ENCODE measurements around the gene YWHAG. TPM values are rescaled to one million over a fixed set of nuclear protein-coding genes. Genes with fewer than 3 reads are reported as not detected.
A peak's percentile ranks its signal among the peaks of the same experiment; 100 is the strongest.
"Not testable (repeated sequence)": the region's sequence is repeated elsewhere in the genome, so short reads cannot be mapped to it uniquely, and the experiment has no call there.

Gene YWHAG
- total RNA-seq, 1 donor from 2014 or later = 223 TPM

DNA sequence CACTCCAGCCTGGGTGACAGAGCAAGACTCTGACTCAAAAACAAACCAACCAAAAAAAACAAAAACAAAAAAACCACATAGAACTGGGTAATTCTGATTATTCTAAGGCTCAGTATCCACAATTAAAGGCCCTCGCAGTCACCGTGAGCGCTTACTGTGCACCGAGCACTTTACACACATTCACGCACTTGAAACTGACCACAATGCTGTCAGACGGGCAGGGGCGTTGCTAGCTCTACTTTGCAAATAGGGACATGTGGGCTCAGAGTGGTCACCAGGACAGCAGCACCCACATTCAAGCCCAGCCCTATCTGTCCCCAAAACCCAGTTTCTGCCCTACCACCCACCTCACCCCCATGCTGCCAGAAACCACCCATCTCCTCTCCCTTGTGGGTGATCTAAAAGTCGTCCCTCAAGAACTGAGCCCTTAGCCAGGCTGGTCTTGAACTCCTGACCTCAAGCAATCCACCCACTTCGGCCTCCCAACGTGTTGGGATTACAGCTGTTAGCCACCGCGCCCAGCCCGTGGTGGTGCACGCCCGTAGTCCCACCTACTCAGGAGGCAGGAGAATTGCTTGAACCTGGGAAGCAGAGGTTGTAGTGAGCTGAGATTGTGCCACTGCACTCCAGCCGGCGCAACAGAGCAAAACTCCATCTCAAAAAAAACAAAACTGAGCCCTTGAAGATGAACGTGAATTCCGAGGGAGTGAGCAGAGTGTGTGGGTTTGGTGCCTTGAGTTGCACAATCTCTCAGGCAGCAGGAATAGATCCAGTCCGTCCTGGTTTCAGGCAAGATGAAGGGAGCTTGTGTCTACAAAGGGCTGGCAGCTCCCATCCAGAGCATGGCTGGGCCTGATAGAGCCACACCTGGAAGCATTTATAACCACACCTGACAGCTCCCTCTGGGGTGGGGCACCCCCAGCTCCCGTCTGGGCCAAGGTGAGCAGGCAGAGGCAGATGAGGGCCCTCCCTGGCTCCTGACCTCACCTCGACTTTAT, 61.7 kb downstream of the YWHAG start:
- no peaks in the 10 kb centered on the region for H3K27me3 ChIP-seq (ENCODE audit: low read depth)
- no peak overlapping the region for H3K4me3 ChIP-seq
- no peaks in the 10 kb centered on the region for H3K9me3 ChIP-seq (replicated peaks)
- no peak for DNase-seq
- H3K4me1 ChIP-seq = peaks cover 43% of the 10 kb centered on the region
- TF ChIP-seq, protein P1, sequence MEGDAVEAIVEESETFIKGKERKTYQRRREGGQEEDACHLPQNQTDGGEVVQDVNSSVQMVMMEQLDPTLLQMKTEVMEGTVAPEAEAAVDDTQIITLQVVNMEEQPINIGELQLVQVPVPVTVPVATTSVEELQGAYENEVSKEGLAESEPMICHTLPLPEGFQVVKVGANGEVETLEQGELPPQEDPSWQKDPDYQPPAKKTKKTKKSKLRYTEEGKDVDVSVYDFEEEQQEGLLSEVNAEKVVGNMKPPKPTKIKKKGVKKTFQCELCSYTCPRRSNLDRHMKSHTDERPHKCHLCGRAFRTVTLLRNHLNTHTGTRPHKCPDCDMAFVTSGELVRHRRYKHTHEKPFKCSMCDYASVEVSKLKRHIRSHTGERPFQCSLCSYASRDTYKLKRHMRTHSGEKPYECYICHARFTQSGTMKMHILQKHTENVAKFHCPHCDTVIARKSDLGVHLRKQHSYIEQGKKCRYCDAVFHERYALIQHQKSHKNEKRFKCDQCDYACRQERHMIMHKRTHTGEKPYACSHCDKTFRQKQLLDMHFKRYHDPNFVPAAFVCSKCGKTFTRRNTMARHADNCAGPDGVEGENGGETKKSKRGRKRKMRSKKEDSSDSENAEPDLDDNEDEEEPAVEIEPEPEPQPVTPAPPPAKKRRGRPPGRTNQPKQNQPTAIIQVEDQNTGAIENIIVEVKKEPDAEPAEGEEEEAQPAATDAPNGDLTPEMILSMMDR (IDR thresholded peaks at IDR 0.05; ENCODE audit: borderline replicate concordance) = no peak
- no peaks in the 10 kb centered on the region for H3K36me3 ChIP-seq
- intact Hi-C loops (cut with micrococcal nuclease) = no loop called here
- peak overlapping the region; percentile 96 for H3K27ac ChIP-seq (replicated peaks)

GRCh38 chr7:76294344-76295024, 64.3 kb downstream of the YWHAG start:
- H3K9me3 ChIP-seq (replicated peaks) = no peaks in the 10 kb centered on the region
- TF ChIP-seq, protein P1 (IDR thresholded peaks at IDR 0.05; ENCODE audit: borderline replicate concordance) = no peak
- H3K27ac ChIP-seq (replicated peaks) = peak overlapping the region; percentile 96
- intact Hi-C loops (cut with micrococcal nuclease) = no loop called here
- H3K4me1 ChIP-seq = peaks cover 49% of the 10 kb centered on the region
- H3K4me3 ChIP-seq = peak overlapping the region; percentile 58
- no peaks in the 10 kb centered on the region for H3K36me3 ChIP-seq
- peak; percentile 98 for DNase-seq
- H3K27me3 ChIP-seq (ENCODE audit: low read depth) = no peaks in the 10 kb centered on the region

- Histone ChIP-seq H3K27ac (replicated peaks) (peak overlapping the region; percentile 96), H3K4me3 (no peak overlapping the region), H3K4me1 (peaks cover 49% of the 10 kb centered on the region), H3K36me3 (no peaks in the 10 kb centered on the region), H3K9me3 (replicated peaks) (no peaks in the 10 kb centered on the region), H3K27me3 (ENCODE audit: low read depth) (no peaks in the 10 kb centered on the region)
- DNase-seq = no peak
- TF ChIP-seq, protein P1 (IDR thresholded peaks at IDR 0.05; ENCODE audit: borderline replicate concordance) = no peak
- intact Hi-C loops (cut with micrococcal nuclease) = no loop called here
These were observed 65.3 kb downstream of the YWHAG start for GRCh38 chr7:76293407-76293901.

DNA sequence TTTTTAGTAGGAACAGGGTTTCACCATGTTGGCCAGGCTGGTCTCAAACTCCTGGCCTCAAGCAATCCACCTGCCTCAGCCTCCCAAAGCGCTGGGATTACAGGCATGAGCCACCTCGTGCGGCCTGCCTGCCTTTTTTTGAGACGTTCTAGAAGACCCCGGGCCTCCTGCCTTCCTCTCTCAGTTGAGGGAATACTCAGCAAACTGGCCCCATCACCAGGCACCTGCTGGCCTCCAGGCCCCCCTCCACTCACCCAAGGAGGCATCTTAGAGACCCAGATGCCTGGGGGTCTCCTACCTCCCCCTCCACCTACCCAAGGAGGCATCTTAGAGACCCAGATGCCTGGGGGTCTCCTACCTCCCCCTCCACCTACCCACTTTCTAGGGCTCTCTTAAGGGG, 65.9 kb downstream of the YWHAG start:
- H3K27me3 ChIP-seq (ENCODE audit: low read depth); H3K4me3 ChIP-seq; DNase-seq; H3K36me3 ChIP-seq; intact Hi-C loops (cut with micrococcal nuclease); H3K9me3 ChIP-seq (replicated peaks): not testable (repeated sequence)
- peak overlapping the region; percentile 96 for H3K27ac ChIP-seq (replicated peaks)
- peaks cover 49% of the 10 kb centered on the region for H3K4me1 ChIP-seq

GRCh38 chr7:76292213-76292573, 66.6 kb downstream of the YWHAG start:
- H3K9me3 ChIP-seq (replicated peaks) = no peaks in the 10 kb centered on the region
- H3K4me1 ChIP-seq = peaks cover 55% of the 10 kb centered on the region
- no peak for DNase-seq
- peak overlapping the region; percentile 96 for H3K27ac ChIP-seq (replicated peaks)
- intact Hi-C loops (cut with micrococcal nuclease) = no loop called here
- H3K4me3 ChIP-seq = peak overlapping the region; percentile 60
- no peaks in the 10 kb centered on the region for H3K27me3 ChIP-seq (ENCODE audit: low read depth)
- no peaks in the 10 kb centered on the region for H3K36me3 ChIP-seq
- TF ChIP-seq, protein P1 (IDR thresholded peaks at IDR 0.05; ENCODE audit: borderline replicate concordance) = no peak
